ENCODE measurements around the gene FADS3. TPM values are rescaled to one million over a fixed set of nuclear protein-coding genes. Genes with fewer than 3 reads are reported as not detected.

The FADS3 gene
- total RNA-seq, 1 experiment from 2014 or later, result 50.0 TPM

DNA sequence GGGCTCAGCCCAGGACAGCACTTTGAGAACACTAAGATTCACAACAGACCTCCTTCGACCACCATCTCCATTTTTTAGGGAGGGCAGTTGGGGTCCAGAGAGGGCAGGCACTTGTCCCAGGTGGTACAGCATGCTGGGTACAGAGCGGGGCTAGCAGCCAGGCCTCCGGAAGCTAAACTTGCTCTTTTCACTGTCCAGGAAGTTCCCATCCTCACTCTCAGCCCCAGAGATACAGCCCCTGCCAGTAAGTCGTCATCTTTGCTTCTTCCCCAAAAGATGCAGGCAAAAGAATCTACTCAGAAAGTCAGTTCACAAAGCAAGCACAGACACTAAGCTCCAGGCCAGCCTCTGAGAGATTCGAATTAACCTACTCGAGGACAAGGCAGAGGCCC, 32.7 kb upstream of the FADS3 start:
- ATAC-seq (no peak), DNase-seq (ENCODE audit: low spot score) (no peak)
- ChIA-PET CTCF (interaction anchor here (0.9 to 5.3 kb wide), 13 partner anchors 10 to 184 kb away, joined by 3 to 95 read pairs (median 7); no protein-coding TSS in a partner anchor), POLR2A (interaction anchor here (1.9 kb wide), 1 partner anchor 16 kb away, joined by 9 read pairs; no protein-coding TSS in a partner anchor)
- Mint-ChIP-seq H3K4me1 (peaks cover 41% of the 10 kb centered on the region), H3K27me3 (ENCODE audit: low read depth) (peaks cover 5% of the 10 kb centered on the region), H3K4me3 (no peak overlapping the region), H3K27ac (peak overlapping the region; percentile 53), H3K36me3 (no peaks in the 10 kb centered on the region), H3K9me3 (no peaks in the 10 kb centered on the region)
- no peak for TF ChIP-seq ZNF138 (CRISPR knock-in tag; conservative IDR thresholded peaks at IDR 0.05)
- 0 out of 2 replicates have a peak, but pooled peaks have one; percentile 34 for TF ChIP-seq ZNF317 (CRISPR knock-in tag; IDR thresholded peaks at IDR 0.05; ENCODE audit: borderline replicate concordance, low read depth)

DNA sequence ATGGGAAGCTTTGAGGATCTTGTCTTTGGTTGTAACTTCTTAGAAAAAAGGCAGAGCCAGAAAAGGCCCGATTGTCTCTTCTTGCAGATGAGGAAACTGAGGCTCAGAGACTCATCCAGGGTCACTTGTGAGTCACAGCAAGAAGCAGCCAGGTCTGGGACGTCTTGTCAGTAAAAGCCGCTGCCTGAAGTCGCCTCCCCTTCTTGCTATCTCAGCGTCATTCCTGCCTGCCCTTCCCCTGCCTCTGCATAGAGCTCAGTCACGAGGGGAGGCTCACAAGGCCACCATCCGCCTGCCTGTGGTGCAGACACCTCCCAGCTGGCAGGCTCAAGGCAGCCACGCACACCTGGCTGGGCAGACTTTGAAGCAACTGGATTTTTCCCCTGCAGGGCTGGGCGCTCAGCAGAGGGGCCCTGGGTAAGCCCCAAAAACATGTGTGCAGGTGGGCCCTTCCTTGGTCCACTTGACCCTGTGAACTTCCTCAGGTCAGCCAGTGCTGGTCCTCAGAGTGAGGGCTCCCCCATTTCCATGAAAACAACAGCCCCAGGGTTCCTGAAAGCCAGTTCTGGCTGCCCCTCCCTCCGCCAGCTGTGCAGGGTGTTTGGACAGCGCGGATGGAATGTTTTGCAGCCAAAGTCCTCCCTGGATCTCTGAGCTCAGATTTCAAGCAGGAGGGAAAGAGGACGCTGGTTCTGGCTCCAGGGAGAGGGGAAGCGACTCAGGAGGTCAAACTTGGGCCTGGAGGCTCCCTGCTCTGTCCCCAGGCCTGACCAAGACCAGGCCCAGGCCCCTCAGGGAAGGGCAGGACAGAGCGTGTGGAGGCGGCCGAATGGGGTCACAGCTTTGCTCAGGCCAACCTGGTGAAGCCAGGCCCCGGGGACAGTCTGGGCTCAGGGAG, 32.1 kb upstream of the FADS3 start:
- peaks cover 42% of the 10 kb centered on the region for H3K4me1 Mint-ChIP-seq
- TF ChIP-seq FOXK1 (CRISPR knock-in tag; IDR thresholded peaks at IDR 0.05) (0 out of 2 replicates have a peak, but pooled peaks have one; percentile 54), GABPB1 (CRISPR knock-in tag; IDR thresholded peaks at IDR 0.05) (peak; percentile 58)
- TF ChIP-seq, protein P1, sequence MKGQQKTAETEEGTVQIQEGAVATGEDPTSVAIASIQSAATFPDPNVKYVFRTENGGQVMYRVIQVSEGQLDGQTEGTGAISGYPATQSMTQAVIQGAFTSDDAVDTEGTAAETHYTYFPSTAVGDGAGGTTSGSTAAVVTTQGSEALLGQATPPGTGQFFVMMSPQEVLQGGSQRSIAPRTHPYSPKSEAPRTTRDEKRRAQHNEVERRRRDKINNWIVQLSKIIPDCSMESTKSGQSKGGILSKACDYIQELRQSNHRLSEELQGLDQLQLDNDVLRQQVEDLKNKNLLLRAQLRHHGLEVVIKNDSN (CRISPR knock-in tag; IDR thresholded peaks at IDR 0.05), result no peak
- CTCF ChIA-PET, result interaction anchor here (0.6 to 5.3 kb wide), 14 partner anchors 10 to 185 kb away, joined by 3 to 95 read pairs (median 6); no protein-coding TSS in a partner anchor
- POLR2A ChIA-PET, result interaction anchor here (1.9 kb wide), 1 partner anchor 16 kb away, joined by 9 read pairs; no protein-coding TSS in a partner anchor
- peak; percentile 69 for DNase-seq (ENCODE audit: low spot score)
- H3K27me3 Mint-ChIP-seq (ENCODE audit: low read depth), result peaks cover 11% of the 10 kb centered on the region
- peak; percentile 67 for ATAC-seq
- H3K36me3 Mint-ChIP-seq, result no peaks in the 10 kb centered on the region
- H3K4me3 Mint-ChIP-seq, result peak overlapping the region; percentile 41
- no peaks in the 10 kb centered on the region for H3K9me3 Mint-ChIP-seq
- peak overlapping the region; percentile 94 for H3K27ac Mint-ChIP-seq

DNA sequence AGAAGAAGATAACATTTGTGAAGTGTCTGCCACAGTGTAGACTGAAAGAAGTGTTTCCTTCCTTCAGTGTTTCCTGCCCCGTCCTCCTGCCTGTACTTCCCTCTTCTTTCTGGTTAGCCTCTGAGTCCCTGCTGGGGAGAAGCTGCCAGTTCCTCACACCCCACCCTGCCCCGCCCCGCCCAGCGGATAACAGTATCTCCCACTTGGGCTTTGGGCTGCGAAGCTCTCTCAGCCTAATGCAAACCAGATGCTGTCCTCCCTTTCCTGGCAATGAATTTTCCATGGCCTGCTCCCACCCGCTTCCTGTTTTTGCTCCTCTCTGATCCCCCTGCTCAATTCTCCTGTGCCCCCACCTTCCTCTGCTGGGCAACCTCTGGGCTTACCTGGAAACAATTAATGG, 31.2 kb upstream of the FADS3 start:
- no peak overlapping the region for H3K4me3 Mint-ChIP-seq
- ChIA-PET CTCF (interaction anchor here (1.3 to 5.3 kb wide), 7 partner anchors 14 to 175 kb away, joined by 3 to 95 read pairs (median 17); no protein-coding TSS in a partner anchor), POLR2A (interaction anchor here (1.9 kb wide), 1 partner anchor 15 kb away, joined by 9 read pairs; no protein-coding TSS in a partner anchor)
- H3K9me3 Mint-ChIP-seq, result no peaks in the 10 kb centered on the region
- no peak for DNase-seq (ENCODE audit: low spot score)
- no peaks in the 10 kb centered on the region for H3K36me3 Mint-ChIP-seq
- TF ChIP-seq, protein P2, sequence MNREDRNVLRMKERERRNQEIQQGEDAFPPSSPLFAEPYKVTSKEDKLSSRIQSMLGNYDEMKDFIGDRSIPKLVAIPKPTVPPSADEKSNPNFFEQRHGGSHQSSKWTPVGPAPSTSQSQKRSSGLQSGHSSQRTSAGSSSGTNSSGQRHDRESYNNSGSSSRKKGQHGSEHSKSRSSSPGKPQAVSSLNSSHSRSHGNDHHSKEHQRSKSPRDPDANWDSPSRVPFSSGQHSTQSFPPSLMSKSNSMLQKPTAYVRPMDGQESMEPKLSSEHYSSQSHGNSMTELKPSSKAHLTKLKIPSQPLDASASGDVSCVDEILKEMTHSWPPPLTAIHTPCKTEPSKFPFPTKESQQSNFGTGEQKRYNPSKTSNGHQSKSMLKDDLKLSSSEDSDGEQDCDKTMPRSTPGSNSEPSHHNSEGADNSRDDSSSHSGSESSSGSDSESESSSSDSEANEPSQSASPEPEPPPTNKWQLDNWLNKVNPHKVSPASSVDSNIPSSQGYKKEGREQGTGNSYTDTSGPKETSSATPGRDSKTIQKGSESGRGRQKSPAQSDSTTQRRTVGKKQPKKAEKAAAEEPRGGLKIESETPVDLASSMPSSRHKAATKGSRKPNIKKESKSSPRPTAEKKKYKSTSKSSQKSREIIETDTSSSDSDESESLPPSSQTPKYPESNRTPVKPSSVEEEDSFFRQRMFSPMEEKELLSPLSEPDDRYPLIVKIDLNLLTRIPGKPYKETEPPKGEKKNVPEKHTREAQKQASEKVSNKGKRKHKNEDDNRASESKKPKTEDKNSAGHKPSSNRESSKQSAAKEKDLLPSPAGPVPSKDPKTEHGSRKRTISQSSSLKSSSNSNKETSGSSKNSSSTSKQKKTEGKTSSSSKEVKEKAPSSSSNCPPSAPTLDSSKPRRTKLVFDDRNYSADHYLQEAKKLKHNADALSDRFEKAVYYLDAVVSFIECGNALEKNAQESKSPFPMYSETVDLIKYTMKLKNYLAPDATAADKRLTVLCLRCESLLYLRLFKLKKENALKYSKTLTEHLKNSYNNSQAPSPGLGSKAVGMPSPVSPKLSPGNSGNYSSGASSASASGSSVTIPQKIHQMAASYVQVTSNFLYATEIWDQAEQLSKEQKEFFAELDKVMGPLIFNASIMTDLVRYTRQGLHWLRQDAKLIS (CRISPR knock-in tag; IDR thresholded peaks at IDR 0.05; ENCODE audit: borderline replicate concordance), result no peak
- TF ChIP-seq, protein P3, sequence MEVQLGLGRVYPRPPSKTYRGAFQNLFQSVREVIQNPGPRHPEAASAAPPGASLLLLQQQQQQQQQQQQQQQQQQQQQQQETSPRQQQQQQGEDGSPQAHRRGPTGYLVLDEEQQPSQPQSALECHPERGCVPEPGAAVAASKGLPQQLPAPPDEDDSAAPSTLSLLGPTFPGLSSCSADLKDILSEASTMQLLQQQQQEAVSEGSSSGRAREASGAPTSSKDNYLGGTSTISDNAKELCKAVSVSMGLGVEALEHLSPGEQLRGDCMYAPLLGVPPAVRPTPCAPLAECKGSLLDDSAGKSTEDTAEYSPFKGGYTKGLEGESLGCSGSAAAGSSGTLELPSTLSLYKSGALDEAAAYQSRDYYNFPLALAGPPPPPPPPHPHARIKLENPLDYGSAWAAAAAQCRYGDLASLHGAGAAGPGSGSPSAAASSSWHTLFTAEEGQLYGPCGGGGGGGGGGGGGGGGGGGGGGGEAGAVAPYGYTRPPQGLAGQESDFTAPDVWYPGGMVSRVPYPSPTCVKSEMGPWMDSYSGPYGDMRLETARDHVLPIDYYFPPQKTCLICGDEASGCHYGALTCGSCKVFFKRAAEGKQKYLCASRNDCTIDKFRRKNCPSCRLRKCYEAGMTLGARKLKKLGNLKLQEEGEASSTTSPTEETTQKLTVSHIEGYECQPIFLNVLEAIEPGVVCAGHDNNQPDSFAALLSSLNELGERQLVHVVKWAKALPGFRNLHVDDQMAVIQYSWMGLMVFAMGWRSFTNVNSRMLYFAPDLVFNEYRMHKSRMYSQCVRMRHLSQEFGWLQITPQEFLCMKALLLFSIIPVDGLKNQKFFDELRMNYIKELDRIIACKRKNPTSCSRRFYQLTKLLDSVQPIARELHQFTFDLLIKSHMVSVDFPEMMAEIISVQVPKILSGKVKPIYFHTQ (CRISPR knock-in tag; IDR thresholded peaks at IDR 0.05), result no peak
- TF ChIP-seq, protein P4, sequence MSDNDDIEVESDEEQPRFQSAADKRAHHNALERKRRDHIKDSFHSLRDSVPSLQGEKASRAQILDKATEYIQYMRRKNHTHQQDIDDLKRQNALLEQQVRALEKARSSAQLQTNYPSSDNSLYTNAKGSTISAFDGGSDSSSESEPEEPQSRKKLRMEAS (CRISPR knock-in tag; IDR thresholded peaks at IDR 0.05), result no peak
- TF ChIP-seq, protein P5, sequence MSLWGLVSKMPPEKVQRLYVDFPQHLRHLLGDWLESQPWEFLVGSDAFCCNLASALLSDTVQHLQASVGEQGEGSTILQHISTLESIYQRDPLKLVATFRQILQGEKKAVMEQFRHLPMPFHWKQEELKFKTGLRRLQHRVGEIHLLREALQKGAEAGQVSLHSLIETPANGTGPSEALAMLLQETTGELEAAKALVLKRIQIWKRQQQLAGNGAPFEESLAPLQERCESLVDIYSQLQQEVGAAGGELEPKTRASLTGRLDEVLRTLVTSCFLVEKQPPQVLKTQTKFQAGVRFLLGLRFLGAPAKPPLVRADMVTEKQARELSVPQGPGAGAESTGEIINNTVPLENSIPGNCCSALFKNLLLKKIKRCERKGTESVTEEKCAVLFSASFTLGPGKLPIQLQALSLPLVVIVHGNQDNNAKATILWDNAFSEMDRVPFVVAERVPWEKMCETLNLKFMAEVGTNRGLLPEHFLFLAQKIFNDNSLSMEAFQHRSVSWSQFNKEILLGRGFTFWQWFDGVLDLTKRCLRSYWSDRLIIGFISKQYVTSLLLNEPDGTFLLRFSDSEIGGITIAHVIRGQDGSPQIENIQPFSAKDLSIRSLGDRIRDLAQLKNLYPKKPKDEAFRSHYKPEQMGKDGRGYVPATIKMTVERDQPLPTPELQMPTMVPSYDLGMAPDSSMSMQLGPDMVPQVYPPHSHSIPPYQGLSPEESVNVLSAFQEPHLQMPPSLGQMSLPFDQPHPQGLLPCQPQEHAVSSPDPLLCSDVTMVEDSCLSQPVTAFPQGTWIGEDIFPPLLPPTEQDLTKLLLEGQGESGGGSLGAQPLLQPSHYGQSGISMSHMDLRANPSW (CRISPR knock-in tag; conservative IDR thresholded peaks at IDR 0.05; ENCODE audit: low read depth), result no peak
- TF ChIP-seq JUN (CRISPR knock-in tag; IDR thresholded peaks at IDR 0.05), result no peak
- TF ChIP-seq, protein P6, sequence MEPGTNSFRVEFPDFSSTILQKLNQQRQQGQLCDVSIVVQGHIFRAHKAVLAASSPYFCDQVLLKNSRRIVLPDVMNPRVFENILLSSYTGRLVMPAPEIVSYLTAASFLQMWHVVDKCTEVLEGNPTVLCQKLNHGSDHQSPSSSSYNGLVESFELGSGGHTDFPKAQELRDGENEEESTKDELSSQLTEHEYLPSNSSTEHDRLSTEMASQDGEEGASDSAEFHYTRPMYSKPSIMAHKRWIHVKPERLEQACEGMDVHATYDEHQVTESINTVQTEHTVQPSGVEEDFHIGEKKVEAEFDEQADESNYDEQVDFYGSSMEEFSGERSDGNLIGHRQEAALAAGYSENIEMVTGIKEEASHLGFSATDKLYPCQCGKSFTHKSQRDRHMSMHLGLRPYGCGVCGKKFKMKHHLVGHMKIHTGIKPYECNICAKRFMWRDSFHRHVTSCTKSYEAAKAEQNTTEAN (CRISPR knock-in tag; IDR thresholded peaks at IDR 0.05), result no peak
- peaks cover 20% of the 10 kb centered on the region for H3K27me3 Mint-ChIP-seq (ENCODE audit: low read depth)
- H3K27ac Mint-ChIP-seq, result peak overlapping the region; percentile 94; the same call in 1 of the 2 replicates
- peaks cover 48% of the 10 kb centered on the region for H3K4me1 Mint-ChIP-seq
- no peak; the same call in 1 of the 2 replicates for ATAC-seq
